HUDEP-2 (cell line): ENCODE results near the gene TSPAN31.

Source experiments
- DNase-seq, 76 experiments: peaks; one replicate each; lab custom pipeline; 2025; ENCODE audit not compliant: unreplicated experiment in 76 of 76; lab: John Stamatoyannopoulos, UW

Gene TSPAN31

GRCh38 chr12:57735198-57735855 lies 9.5 kb upstream of the TSPAN31 start:
- DNase-seq, result no peak

GRCh38 chr12:57735952-57736740 lies 8.7 kb upstream of the TSPAN31 start:
- DNase-seq, result no peak

- no peak for DNase-seq
These were observed 7.9 kb upstream of the TSPAN31 start for GRCh38 chr12:57736741-57737466.

- no peak for DNase-seq
These were observed 7.1 kb upstream of the TSPAN31 start for GRCh38 chr12:57737467-57738460.

GRCh38 chr12:57738661-57739237 lies 6.1 kb upstream of the TSPAN31 start, which contains the start of gene AGAP2:
TSS of gene AGAP2 (minus strand) at chr12:57738742. CDS start at chr12:57738246, 496 bp downstream.
- no peak for DNase-seq

GRCh38 chr12:57739387-57739786 lies 5.5 kb upstream of the TSPAN31 start:
- DNase-seq, result no peak

GRCh38 chr12:57739914-57740538 lies 4.8 kb upstream of the TSPAN31 start:
- no peak for DNase-seq

- DNase-seq, result no peak
These were observed 4.0 kb upstream of the TSPAN31 start for GRCh38 chr12:57740656-57741412.

- peak in 1 of 76 experiments; percentile 7 for DNase-seq
These were observed 3.4 kb upstream of the TSPAN31 start for GRCh38 chr12:57741413-57741789.

GRCh38 chr12:57741844-57742738 lies 2.7 kb upstream of the TSPAN31 start:
- peak in 46 of 76 experiments; percentile 5 to 68 (median 36) for DNase-seq

GRCh38 chr12:57743769-57744168 lies 1.1 kb upstream of the TSPAN31 start:
- no peak for DNase-seq

- DNase-seq, result peak in 49 of 76 experiments; percentile 26 to 79 (median 63)
These were observed 554 bp upstream of the TSPAN31 start for GRCh38 chr12:57744194-57744776.

GRCh38 chr12:57745485-57745881 lies 644 bp downstream of the TSPAN31 start:
- DNase-seq, result peak in 7 of 76 experiments; percentile 10 to 39 (median 27)

- peak in 2 of 76 experiments; percentile 17 to 28 for DNase-seq
These were observed 1.2 kb downstream of the TSPAN31 start for GRCh38 chr12:57746025-57746424.

GRCh38 chr12:57749061-57749460 lies 4.2 kb downstream of the TSPAN31 start:
- peak in 1 of 76 experiments; percentile 2 for DNase-seq

- DNase-seq, result no peak
These were observed 6.0 kb downstream of the TSPAN31 start for GRCh38 chr12:57750561-57751431.
